Activated CD4-positive, alpha-beta memory T cell treated with anti-CD3 and anti-CD28 coated beads, Interleukin-2, amount 10 ng/mL, durations not matched to agents 7 days and 5 days (primary cell): ENCODE results near the gene ZC3HAV1L. TPM values are rescaled to one million over a fixed set of nuclear protein-coding genes. Genes with fewer than 3 reads are reported as not detected.

ENCODE experiments used
- CTCF ChIA-PET: fragments of 350-600 bp; sonication (Branson Sonifier 250); formaldehyde crosslinking; loops from one replicate; lab custom pipeline; 2021; ENCODE audit warnings: antibody characterized with exemption, inconsistent platforms; lab: Charles Lee
- POLR2A ChIA-PET: fragments of 350-600 bp; sonication (Branson Sonifier 250); formaldehyde crosslinking; loops from one replicate; lab custom pipeline; 2021; ENCODE audit warnings: antibody characterized with exemption; lab: Charles Lee
- DNase-seq: peaks from one replicate; pipeline ENCODE4 v3.0.0-alpha.2; 2020
- H3K27ac Mint-ChIP-seq: one replicate; pipeline ENCODE4 v1.8.0; 2021; ENCODE audit warnings: mild to moderate bottlenecking, mixed read lengths
- H3K27me3 Mint-ChIP-seq: one replicate; pipeline ENCODE4 v1.8.0; 2021; ENCODE audit warnings: mixed read lengths
- H3K36me3 Mint-ChIP-seq: one replicate; pipeline ENCODE4 v1.8.0; 2021; ENCODE audit warnings: low read depth, mixed read lengths
- H3K4me1 Mint-ChIP-seq: one replicate; pipeline ENCODE4 v1.8.0; 2021; ENCODE audit warnings: mixed read lengths
- H3K4me3 Mint-ChIP-seq: one replicate; pipeline ENCODE4 v1.8.0; 2021; ENCODE audit warnings: mild to moderate bottlenecking, mixed read lengths
- H3K9me3 Mint-ChIP-seq: one replicate; pipeline ENCODE4 v1.8.0; 2021; ENCODE audit warnings: mixed read lengths
- total RNA-seq, 2 experiments: library from RNA; stranded (reverse); gene quantifications; one replicate each; pipeline ENCODE4 v1.2.3, GENCODE V29; 2021

ZC3HAV1L gene
- total RNA-seq, 2 experiments from 2014 or later: 16.7 to 17.8 TPM

DNA sequence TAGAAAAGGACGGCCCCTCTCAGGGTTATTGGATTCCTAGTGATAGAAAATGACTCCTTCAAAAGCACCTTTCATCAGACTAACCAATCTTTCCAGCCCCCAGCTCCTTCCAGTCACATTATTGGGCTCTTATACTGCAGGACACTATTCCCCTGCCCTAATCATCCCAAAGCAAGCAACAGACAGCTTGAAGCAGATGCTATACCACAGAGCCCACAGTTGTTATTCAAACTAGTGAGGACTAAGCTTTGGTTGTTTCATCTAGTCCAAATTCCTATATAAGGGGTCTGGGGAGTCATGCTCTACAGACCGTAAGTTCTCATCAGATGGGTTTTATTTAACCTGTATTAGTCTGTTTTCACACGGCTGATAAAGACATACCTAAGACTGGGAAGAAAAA lies 24.5 kb downstream of the ZC3HAV1L start:
- Mint-ChIP-seq H3K36me3 (no peaks in the 10 kb centered on the region), H3K27me3 (peaks cover 22% of the 10 kb centered on the region), H3K4me3 (no peak overlapping the region), H3K27ac (no peak overlapping the region), H3K4me1 (no peaks in the 10 kb centered on the region), H3K9me3 (peaks cover 2% of the 10 kb centered on the region)
- POLR2A ChIA-PET: no interaction called here
- CTCF ChIA-PET: no interaction called here
- DNase-seq: no peak

DNA sequence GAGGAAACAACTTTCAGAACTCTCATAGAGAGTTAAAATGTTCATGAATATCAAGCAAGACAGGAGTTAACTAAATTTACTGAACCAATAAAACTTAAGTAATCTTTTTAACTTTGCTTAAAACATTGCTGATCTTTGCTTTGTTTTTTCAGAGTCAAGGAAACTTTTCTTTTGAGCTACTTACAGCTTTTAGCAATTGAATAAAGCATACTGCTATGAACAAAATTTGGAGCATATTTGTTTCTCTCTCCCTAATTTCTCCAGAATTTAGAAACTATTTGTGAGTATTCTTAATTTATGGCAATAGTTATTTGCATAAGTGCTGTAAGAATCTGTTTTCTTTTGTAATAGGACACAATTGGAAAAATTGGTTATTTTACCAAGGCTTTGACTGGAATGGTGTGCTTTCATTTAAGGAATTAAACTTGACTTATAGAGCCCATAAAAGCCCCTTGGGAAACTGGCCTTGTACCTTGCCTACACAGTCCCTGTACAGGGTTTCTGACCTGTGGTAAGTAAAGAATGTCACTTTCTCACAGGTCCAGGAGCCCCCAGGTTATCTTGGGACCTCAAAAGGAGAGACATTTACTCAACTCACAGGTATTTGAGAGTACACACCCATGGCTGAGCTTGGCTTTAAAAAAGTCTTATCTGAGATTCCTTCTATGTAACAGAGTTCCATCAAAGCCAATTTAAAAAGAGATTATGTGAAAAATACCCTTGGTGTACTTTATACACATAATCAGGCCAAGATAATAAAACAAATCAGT lies 31.3 kb downstream of the ZC3HAV1L start:
- CTCF ChIA-PET: no interaction called here

DNA sequence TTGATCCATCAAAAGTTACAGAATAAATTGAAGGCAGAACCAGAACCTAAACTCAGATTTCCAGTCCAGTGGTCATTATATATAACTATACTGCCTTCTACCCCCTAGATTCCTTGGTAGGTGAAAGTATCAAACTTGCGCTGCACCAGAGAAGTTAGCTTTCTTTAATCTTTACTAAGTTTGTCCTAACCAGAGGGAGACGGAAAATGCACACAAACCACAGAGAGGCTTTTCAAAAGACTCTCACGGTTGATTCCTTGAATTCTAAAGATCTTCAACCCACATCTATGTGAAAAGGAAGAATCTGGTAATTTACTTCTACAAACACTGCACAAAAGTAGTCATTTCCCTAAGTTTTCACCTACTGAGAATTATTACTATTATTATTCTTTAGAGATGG lies 36.4 kb downstream of the ZC3HAV1L start:
- peaks cover 5% of the 10 kb centered on the region for H3K4me1 Mint-ChIP-seq
- no peak overlapping the region for H3K4me3 Mint-ChIP-seq
- H3K27me3 Mint-ChIP-seq: peaks cover 28% of the 10 kb centered on the region
- ChIA-PET POLR2A (no interaction called here), CTCF (no interaction called here)
- peaks cover under 1% of the 10 kb centered on the region for H3K36me3 Mint-ChIP-seq
- DNase-seq: no peak
- H3K9me3 Mint-ChIP-seq: peaks cover 6% of the 10 kb centered on the region
- H3K27ac Mint-ChIP-seq: no peak overlapping the region

More for the DNA sequence above, 31.3 kb downstream of the ZC3HAV1L start:
- H3K9me3 Mint-ChIP-seq: peaks cover 17% of the 10 kb centered on the region
- H3K36me3 Mint-ChIP-seq: peaks cover 7% of the 10 kb centered on the region
- H3K4me3 Mint-ChIP-seq: no peak overlapping the region
- no peak for DNase-seq
- POLR2A ChIA-PET: interaction anchor here (0.8 kb wide), 1 partner anchor 22 kb away, joined by 4 read pairs; no protein-coding TSS in a partner anchor
- H3K27ac Mint-ChIP-seq: no peak overlapping the region
- H3K27me3 Mint-ChIP-seq: peaks cover 26% of the 10 kb centered on the region
- peaks cover 2% of the 10 kb centered on the region for H3K4me1 Mint-ChIP-seq

DNA sequence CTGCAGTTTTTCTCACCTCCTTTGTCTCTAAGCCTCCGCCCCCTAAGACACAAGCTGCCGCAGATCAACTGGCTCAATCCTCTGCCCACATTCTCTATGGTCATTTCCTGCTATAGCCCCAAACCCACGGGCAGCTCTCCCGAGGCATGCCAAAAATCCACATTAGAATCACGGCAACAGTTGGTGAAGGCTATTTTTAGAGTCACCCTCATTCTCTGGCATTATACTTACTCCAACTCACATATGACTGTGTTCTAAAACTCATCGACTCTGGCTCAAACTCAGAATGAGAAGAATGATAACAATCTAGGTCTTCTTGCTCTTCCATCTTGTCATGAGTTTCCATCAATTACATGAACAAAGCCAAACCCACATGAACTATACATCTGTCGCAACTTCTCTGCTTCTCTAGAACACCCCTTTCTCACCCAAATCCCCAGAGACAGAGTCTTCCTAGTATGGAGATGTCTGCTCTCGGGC lies 43.8 kb downstream of the ZC3HAV1L start:
- Mint-ChIP-seq H3K4me1 (no peaks in the 10 kb centered on the region), H3K4me3 (no peak overlapping the region), H3K27ac (no peak overlapping the region), H3K9me3 (peaks cover 6% of the 10 kb centered on the region), H3K27me3 (peaks cover 52% of the 10 kb centered on the region), H3K36me3 (no peaks in the 10 kb centered on the region)
- CTCF ChIA-PET: no interaction called here
- no peak for DNase-seq
- POLR2A ChIA-PET: no interaction called here

DNA sequence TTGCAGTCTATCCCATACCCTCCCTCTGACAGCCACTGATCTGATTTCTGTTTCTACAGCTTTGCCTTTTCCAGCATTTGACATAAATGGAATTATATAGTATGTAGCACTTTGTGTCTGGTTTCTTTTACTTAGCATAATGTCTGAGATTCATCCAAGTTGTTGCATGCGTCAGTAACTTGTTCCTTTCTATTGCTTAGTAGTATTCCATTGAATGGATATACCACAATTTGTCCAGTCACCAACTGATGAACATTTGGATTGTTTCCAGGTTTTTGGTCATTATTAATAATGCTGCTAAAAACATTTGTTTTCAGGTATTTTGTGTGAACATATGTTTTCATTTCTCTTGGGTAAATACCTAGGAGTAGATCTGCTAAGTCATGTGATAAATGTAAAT lies 48.2 kb downstream of the ZC3HAV1L start:
- DNase-seq: no peak
- ChIA-PET CTCF (interaction anchor here (3.3 kb wide), 1 partner anchor 101 kb away, joined by 12 read pairs; no protein-coding TSS in a partner anchor), POLR2A (no interaction called here)
- Mint-ChIP-seq H3K4me3 (no peak overlapping the region), H3K27ac (no peak overlapping the region), H3K9me3 (peaks cover 6% of the 10 kb centered on the region), H3K4me1 (no peaks in the 10 kb centered on the region), H3K36me3 (no peaks in the 10 kb centered on the region), H3K27me3 (peaks cover 46% of the 10 kb centered on the region)

DNA sequence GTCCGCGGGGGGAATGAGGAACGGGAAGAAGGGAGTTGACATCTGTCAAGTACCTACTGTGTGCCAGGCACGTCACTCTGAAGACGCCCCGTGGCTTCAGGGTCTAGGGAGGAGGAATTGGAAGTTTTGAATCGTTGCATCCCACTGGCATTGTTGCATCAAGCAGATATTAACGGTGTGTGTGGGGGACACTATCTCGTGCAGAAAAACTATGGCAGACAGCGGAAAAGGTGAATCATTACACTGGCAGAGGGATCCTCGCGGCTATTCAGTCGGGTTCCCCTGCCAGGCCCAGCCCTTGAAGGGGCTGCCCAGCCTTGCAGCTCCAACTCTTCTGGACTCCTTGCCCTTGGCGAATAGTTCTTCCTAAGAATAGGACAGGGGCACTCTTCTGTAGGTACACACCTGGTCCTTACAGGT lies 53.6 kb downstream of the ZC3HAV1L start:
- Mint-ChIP-seq H3K4me1 (peaks cover 14% of the 10 kb centered on the region), H3K36me3 (no peaks in the 10 kb centered on the region), H3K9me3 (no peaks in the 10 kb centered on the region), H3K4me3 (peak overlapping the region; percentile 38), H3K27me3 (peaks cover 48% of the 10 kb centered on the region), H3K27ac (no peak overlapping the region)
- POLR2A ChIA-PET: interaction anchor here (1.1 kb wide), 1 partner anchor 96 kb away, joined by 5 read pairs; no protein-coding TSS in a partner anchor
- no peak for DNase-seq
- CTCF ChIA-PET: interaction anchor here (0.9 to 3.8 kb wide), 3 partner anchors 9 to 108 kb away, joined by 3 to 40 read pairs (median 3); no protein-coding TSS in a partner anchor

DNA sequence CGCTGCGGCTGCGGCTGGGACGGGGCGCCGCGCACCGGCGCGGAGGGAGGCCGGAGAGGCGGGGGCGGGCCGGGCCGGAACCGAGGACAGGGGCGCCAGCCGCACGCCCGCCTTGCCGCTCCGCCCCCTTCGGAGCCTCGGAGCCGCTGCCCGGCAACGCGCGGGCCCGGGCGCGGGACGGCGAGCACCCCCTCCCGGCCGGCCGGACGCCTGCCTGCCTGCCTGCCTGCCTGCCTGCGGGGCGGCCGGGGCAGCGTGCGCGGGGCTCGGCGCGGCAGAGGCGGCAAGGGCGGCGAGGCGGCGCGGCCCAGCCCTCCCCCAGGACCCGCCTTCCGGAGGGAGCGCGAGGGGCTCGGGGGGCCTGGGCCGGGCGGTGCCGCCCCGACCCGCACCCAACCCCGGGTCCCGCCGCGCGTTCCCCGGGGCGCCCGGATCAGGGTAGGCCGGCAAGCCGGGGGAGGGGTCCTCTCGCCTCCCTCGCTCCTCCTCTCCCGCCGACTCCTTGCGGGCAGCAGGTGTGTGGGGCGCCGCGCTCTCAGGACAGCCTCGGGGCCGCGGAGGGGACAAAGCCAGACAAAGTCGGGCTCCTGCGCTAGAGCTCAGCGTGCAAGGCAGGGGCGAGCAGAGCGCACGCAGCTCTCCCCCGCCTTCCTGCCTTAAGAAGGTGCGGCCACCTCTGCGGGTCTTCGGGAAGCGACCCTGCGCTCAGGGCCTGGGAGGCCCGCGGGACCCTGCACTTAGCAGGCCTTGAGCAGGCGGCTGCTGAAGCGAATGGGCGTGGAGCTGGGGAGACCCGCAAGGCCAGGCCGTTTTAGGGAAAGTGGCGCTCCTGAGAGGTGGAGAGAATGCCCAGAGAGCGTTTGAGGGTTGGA lies 54.3 kb downstream of the ZC3HAV1L start, which contains the start of gene KIAA1549:
TSS of gene KIAA1549 (minus strand) at position 58 of the 872 bp plus-strand sequence. CDS start 120 bp downstream, outside the sequence.
- peak within 1 kb of the TSS; percentile 77 for H3K4me3 Mint-ChIP-seq
- H3K36me3 Mint-ChIP-seq: no peaks in the 10 kb centered on the region
- ChIA-PET POLR2A (interaction anchor here (0.5 to 1.1 kb wide), 2 partner anchors 72 to 95 kb away, joined by 3 to 5 read pairs; no protein-coding TSS in a partner anchor), CTCF (interaction anchor here (0.9 to 3.8 kb wide), 5 partner anchors 8 to 107 kb away, joined by 3 to 40 read pairs (median 3); no protein-coding TSS in a partner anchor)
- H3K4me1 Mint-ChIP-seq: peaks cover 14% of the 10 kb centered on the region
- no peak within 1 kb of the TSS for H3K27ac Mint-ChIP-seq
- peaks cover 48% of the 10 kb centered on the region for H3K27me3 Mint-ChIP-seq
- DNase-seq: peak; percentile 69
- no peaks in the 10 kb centered on the region for H3K9me3 Mint-ChIP-seq

DNA sequence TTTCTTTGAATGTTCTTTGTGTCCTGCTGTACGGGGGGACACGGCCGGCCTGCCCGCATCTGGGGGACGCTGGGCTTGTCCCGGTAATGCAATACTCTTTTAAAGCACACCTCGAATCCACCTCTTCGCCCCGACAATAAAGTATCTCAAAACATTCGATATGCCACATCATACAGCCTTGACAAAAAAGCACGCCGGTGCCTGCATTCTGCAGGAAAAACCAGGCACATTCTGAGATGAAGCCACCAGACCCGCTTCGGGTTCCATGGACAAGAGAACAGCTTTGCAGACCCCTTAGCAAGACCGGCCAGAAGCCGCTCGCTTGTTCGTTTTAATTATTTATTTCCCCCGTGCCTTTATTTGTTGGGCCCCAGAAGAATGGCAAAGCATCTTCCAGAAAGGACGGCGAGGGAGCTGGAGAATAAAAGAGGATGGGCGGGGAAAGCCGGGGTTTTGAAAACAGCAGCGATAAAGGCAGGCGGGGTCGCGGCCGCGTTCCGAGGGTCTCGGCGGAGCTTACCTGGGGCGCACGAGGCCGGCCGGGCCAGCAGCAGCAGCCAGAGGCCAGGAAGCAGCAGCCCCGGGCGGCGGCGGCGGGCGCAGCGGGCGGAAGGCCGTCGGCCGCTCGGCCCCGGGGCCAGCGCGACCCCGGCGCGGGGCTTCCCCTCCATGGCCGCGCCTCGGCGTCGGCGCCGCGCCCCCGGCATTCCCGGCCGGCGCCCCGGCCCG lies 55.1 kb downstream of the ZC3HAV1L start:
- H3K27me3 Mint-ChIP-seq: peaks cover 42% of the 10 kb centered on the region
- ChIA-PET POLR2A (interaction anchor here (0.5 kb wide), 1 partner anchor 73 kb away, joined by 3 read pairs; no protein-coding TSS in a partner anchor), CTCF (interaction anchor here (0.9 to 3.8 kb wide), 4 partner anchors 11 to 95 kb away, joined by 3 to 40 read pairs (median 3); no protein-coding TSS in a partner anchor)
- peak overlapping the region; percentile 77 for H3K4me3 Mint-ChIP-seq
- peaks cover 14% of the 10 kb centered on the region for H3K4me1 Mint-ChIP-seq
- no peaks in the 10 kb centered on the region for H3K36me3 Mint-ChIP-seq
- no peak overlapping the region for H3K27ac Mint-ChIP-seq
- no peaks in the 10 kb centered on the region for H3K9me3 Mint-ChIP-seq
- DNase-seq: no peak

DNA sequence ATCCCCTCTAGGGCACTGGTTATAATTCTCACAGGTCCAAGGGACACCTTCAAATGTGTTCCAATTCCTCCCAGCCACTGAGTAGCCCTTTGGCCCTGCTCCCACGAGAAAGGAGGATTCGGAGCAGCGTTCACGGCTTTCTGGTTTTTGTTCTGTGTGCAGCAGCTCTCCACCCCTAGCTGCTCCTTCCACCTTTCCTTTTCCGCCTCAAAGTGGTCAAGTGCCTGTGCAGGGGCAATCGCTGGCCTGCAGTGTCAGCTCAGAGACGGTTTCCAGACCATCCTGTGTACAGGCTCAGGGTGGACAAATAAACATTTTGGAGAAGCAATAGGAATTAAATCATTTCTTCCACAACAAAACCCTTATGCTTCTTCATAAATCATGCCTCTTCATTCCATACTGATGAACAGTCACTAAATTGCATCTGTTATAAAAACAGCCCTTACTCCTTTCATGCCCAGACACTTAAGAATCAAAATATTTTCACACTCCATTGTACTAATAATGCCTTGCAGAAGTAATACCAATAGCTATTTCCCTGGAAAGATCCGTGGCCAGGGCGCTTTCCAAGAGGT lies 55.8 kb downstream of the ZC3HAV1L start:
- no peak overlapping the region for H3K27ac Mint-ChIP-seq
- peaks cover 14% of the 10 kb centered on the region for H3K4me1 Mint-ChIP-seq
- H3K4me3 Mint-ChIP-seq: peak overlapping the region; percentile 77
- ChIA-PET POLR2A (no interaction called here), CTCF (interaction anchor here (0.9 to 3.8 kb wide), 4 partner anchors 10 to 95 kb away, joined by 3 to 40 read pairs (median 3); no protein-coding TSS in a partner anchor)
- H3K9me3 Mint-ChIP-seq: no peaks in the 10 kb centered on the region
- peaks cover 44% of the 10 kb centered on the region for H3K27me3 Mint-ChIP-seq
- H3K36me3 Mint-ChIP-seq: no peaks in the 10 kb centered on the region
- no peak for DNase-seq

DNA sequence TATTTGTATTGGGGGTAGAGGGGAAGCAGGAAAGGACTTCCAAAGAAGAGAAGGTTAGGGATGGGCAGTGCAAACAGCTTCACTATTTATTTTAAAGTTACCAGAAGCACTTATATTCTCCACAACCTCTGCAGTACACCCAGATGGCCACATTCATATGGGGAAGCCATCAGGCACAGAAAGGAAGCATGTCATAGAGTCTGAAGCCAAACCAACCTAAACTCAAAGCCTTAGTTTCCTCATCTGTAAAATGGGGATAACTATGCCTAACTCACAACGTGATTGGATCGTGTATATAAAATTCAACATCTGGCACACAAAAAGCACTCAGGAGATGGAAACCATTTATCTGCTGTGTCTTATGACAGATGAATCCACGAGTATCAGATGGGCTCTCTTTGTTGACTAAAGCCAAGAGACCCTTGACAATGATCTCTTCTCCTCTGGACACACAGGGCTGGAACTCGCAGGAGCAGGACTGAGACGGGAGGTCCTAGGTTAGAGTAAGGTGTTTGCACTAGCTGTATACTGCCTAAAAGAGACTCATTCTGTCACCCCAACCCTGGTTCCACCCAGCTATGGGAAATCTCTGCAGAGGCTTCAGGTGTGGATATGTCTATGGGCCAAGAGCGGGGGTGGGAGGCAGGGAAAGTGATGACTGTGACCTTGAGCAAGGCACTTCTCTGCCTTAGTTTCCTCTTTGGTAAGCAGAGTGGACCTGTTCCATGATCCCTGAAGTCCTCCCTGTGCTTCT lies 56.4 kb downstream of the ZC3HAV1L start:
- no peaks in the 10 kb centered on the region for H3K36me3 Mint-ChIP-seq
- H3K4me3 Mint-ChIP-seq: no peak overlapping the region
- ChIA-PET CTCF (interaction anchor here (0.6 to 3.8 kb wide), 3 partner anchors 69 to 304 kb away, joined by 3 to 40 read pairs (median 3); no protein-coding TSS in a partner anchor), POLR2A (no interaction called here)
- no peak for DNase-seq
- H3K4me1 Mint-ChIP-seq: peaks cover 14% of the 10 kb centered on the region
- H3K27ac Mint-ChIP-seq: no peak overlapping the region
- H3K9me3 Mint-ChIP-seq: no peaks in the 10 kb centered on the region
- peaks cover 45% of the 10 kb centered on the region for H3K27me3 Mint-ChIP-seq

DNA sequence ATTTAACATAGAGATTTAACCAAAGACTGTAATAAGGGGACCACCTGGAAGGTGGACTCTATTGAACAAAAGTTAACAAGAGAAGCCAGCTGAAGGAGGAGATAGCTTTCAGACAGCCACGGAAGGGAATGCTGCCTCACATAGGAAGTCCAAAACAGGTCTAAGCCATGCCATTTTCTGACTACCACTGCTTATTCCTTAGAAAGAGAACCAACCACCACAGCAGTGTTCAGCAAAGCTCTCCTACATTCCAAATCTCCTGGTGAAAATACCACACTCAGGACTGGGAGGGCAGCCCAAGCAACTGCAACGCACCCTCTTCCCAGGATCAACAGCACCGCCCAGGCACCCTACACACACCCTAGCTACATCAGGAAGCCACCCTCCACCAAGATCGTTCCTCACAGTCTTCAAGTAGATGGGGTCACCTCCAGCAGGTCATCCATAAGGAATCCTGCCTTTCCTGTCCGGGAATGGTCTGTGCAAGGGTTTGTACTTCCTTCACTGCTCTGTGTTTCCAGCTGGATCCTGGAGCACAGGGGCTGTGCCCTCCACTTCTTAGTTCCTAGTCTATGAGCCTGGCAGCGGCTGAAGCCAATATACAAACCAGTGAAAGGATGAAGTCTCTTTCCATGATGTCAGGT lies 57.2 kb downstream of the ZC3HAV1L start:
- Mint-ChIP-seq H3K4me3 (no peak overlapping the region), H3K9me3 (no peaks in the 10 kb centered on the region), H3K27me3 (peaks cover 48% of the 10 kb centered on the region), H3K4me1 (peaks cover 14% of the 10 kb centered on the region), H3K27ac (no peak overlapping the region), H3K36me3 (no peaks in the 10 kb centered on the region)
- CTCF ChIA-PET: interaction anchor here (0.6 to 3.8 kb wide), 3 partner anchors 69 to 304 kb away, joined by 3 to 40 read pairs (median 3); no protein-coding TSS in a partner anchor
- POLR2A ChIA-PET: no interaction called here
- DNase-seq: no peak
